Measurements from ENCODE around the gene PRKG1.

DNA sequence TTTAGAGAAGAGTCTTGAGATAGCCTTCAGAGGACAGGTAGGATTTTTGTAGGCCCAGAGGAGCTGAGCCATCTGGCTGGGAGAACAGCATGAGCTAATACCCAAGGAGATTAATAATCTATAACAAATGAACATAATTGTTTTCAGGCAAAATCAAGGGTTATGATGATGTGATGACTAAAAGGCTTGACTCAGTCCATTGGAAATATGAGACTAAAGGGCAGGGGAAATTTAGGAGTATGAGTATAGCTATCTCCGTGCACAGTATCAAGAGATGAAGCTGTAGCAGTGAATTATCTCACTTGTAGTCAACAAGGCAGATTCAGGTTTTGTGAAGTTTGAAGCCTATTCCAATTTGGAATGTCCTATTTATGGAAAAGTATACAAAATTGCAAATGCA, 585.1 kb downstream of the PRKG1 start:
- TF ChIP-seq, protein P1, sequence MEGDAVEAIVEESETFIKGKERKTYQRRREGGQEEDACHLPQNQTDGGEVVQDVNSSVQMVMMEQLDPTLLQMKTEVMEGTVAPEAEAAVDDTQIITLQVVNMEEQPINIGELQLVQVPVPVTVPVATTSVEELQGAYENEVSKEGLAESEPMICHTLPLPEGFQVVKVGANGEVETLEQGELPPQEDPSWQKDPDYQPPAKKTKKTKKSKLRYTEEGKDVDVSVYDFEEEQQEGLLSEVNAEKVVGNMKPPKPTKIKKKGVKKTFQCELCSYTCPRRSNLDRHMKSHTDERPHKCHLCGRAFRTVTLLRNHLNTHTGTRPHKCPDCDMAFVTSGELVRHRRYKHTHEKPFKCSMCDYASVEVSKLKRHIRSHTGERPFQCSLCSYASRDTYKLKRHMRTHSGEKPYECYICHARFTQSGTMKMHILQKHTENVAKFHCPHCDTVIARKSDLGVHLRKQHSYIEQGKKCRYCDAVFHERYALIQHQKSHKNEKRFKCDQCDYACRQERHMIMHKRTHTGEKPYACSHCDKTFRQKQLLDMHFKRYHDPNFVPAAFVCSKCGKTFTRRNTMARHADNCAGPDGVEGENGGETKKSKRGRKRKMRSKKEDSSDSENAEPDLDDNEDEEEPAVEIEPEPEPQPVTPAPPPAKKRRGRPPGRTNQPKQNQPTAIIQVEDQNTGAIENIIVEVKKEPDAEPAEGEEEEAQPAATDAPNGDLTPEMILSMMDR (IDR thresholded peaks at IDR 0.05): no peak
- no peak for TF ChIP-seq EP300 (IDR thresholded peaks at IDR 0.05)
- TF ChIP-seq POLR2AphosphoS5 (IDR thresholded peaks at IDR 0.05): no peak
